OCI-LY3 (cell line): Measurements from ENCODE around the gene CASP6.
A peak's percentile ranks its signal among the peaks of the same experiment; 100 is the strongest.
"Not testable (repeated sequence)": the region's sequence is repeated elsewhere in the genome, so short reads cannot be mapped to it uniquely, and the experiment has no call there.

Experiments used
- H2AFZ ChIP-seq: fragments of 200-600, 300-600 bp; shearing (Covaris generic); 2 replicates; pipeline ENCODE4 v1.6.0; 2014; ENCODE audit warnings: antibody characterized with exemption, low read depth, low read length
- H3K27ac ChIP-seq: fragments of 200-600, 300-600 bp; sonication (generic); 2 replicates; pipeline ENCODE4 v1.5.1; 2014; ENCODE audit warnings: mild to moderate bottlenecking, low read length, moderate library complexity, mixed read lengths
- H3K27me3 ChIP-seq: fragments of 200-600, 300-600 bp; sonication (generic); 2 replicates; pipeline ENCODE4 v1.6.1; 2014; ENCODE audit warnings: low read depth, low read length, mixed read lengths
- H3K36me3 ChIP-seq: fragments of 200-600, 300-600 bp; sonication (generic); replicated peaks from 2 replicates; pipeline ENCODE3; 2014; ENCODE audit warnings: low read depth, low read length, mixed read lengths
- H3K4me1 ChIP-seq: fragments of 300-600, 200-600 bp; sonication (generic); 2 replicates; pipeline ENCODE4 v1.6.1; 2014; ENCODE audit warnings: low read length, mixed read lengths
- H3K4me2 ChIP-seq: fragments of 200-600, 300-600 bp; sonication (generic); 2 replicates; pipeline ENCODE4 v1.6.1; 2014; ENCODE audit warnings: low read length, mixed read lengths
- H3K4me3 ChIP-seq: fragments of 300-600, 200-600 bp; sonication (generic); 2 replicates; pipeline ENCODE4 v1.5.1; 2014; ENCODE audit warnings: antibody characterized with exemption, mild to moderate bottlenecking, low read length, moderate library complexity
- H3K79me2 ChIP-seq: fragments of 300-600, 200-600 bp; shearing (Covaris generic); 2 replicates; pipeline ENCODE4 v1.6.1; 2014; ENCODE audit warnings: mild to moderate bottlenecking, low read length, mixed read lengths
- H3K9ac ChIP-seq: fragments of 300-600, 200-600 bp; shearing (Covaris generic); 2 replicates; pipeline ENCODE4 v1.6.0; 2014; ENCODE audit warnings: mild to moderate bottlenecking, low read length, moderate library complexity
- H3K9me3 ChIP-seq: fragments of 200-600, 300-600 bp; shearing (Covaris generic); 2 replicates; pipeline ENCODE4 v1.6.1; 2014; ENCODE audit warnings: low read length, mixed read lengths; ENCODE audit not compliant: insufficient read depth
- H4K20me1 ChIP-seq: fragments of 200-600, 300-600 bp; sonication (generic); 2 replicates; pipeline ENCODE4 v1.6.1; 2016; ENCODE audit warnings: low read length, mixed read lengths; ENCODE audit not compliant: insufficient read depth
- CTCF ChIP-seq: fragments of 200-600, 300-600 bp; sonication (generic); IDR thresholded peaks from 2 replicates; pipeline ENCODE4 v1.5.1; 2014; ENCODE audit warnings: antibody characterized with exemption, low read length, low read depth
- EZH2phosphoT487 ChIP-seq: fragments of 200-600 bp; shearing (Covaris generic); IDR thresholded peaks from 2 replicates; pipeline ENCODE4 v1.6.1; 2018; ENCODE audit warnings: antibody characterized with exemption, mixed run types, low read depth

The CASP6 gene

GRCh38 chr4:109683621-109684253 lies 19.5 kb downstream of the CASP6 start:
- H3K27ac ChIP-seq = no peak overlapping the region
- no peaks in the 10 kb centered on the region for H4K20me1 ChIP-seq
- no peak overlapping the region for H2AFZ ChIP-seq
- no peaks in the 10 kb centered on the region for H3K27me3 ChIP-seq
- no peaks in the 10 kb centered on the region for H3K9me3 ChIP-seq
- H3K9ac ChIP-seq = no peak overlapping the region
- H3K79me2 ChIP-seq = no peaks in the 10 kb centered on the region
- H3K4me1 ChIP-seq = peaks cover 19% of the 10 kb centered on the region
- peaks cover 14% of the 10 kb centered on the region for H3K36me3 ChIP-seq
- H3K4me3 ChIP-seq = no peak overlapping the region
- peak overlapping the region; percentile 0; the same call in 1 of the 2 replicates for H3K4me2 ChIP-seq
- TF ChIP-seq CTCF (no peak), EZH2phosphoT487 (no peak)

DNA sequence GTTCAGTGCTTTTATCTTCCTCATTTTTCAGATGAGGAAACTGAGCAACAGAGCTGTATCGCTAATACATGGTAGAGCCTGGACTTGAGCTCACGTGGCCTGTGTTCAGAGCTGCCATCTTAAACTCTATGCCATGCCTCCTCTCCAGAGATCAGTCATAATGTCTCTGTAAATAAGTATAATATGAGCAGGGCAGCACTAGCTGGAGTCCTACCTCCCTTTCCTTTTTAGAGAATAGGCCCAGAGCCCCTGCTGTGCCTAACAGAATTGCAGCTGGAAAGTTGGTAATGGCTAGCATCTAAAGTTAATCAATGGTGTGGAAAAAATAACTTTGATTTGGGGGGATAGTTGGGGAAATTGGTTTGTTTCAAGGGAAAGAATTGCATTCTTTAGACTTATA lies 20.4 kb downstream of the CASP6 start:
- H3K4me3 ChIP-seq = no peak overlapping the region
- no peak overlapping the region for H3K27ac ChIP-seq
- no peaks in the 10 kb centered on the region for H3K79me2 ChIP-seq
- H3K9me3 ChIP-seq = no peaks in the 10 kb centered on the region
- TF ChIP-seq EZH2phosphoT487 (no peak), CTCF (no peak)
- H3K4me2 ChIP-seq = no peak overlapping the region
- no peaks in the 10 kb centered on the region for H3K27me3 ChIP-seq
- no peak overlapping the region for H3K9ac ChIP-seq
- peaks cover 14% of the 10 kb centered on the region for H3K36me3 ChIP-seq
- H3K4me1 ChIP-seq = peaks cover 19% of the 10 kb centered on the region
- no peak overlapping the region for H2AFZ ChIP-seq
- no peaks in the 10 kb centered on the region for H4K20me1 ChIP-seq

GRCh38 chr4:109678925-109679324 lies 24.3 kb downstream of the CASP6 start:
- not testable (repeated sequence) for H3K27me3 ChIP-seq, H3K79me2 ChIP-seq, H3K4me2 ChIP-seq, H3K4me3 ChIP-seq, H4K20me1 ChIP-seq, H3K9ac ChIP-seq, H2AFZ ChIP-seq, H3K4me1 ChIP-seq, H3K9me3 ChIP-seq, H3K27ac ChIP-seq, H3K36me3 ChIP-seq

GRCh38 chr4:109678472-109678871 lies 24.8 kb downstream of the CASP6 start:
- not testable (repeated sequence) for H3K4me2 ChIP-seq, H2AFZ ChIP-seq, H3K4me1 ChIP-seq, H3K9ac ChIP-seq, H3K4me3 ChIP-seq, H3K36me3 ChIP-seq, H3K9me3 ChIP-seq, H4K20me1 ChIP-seq, H3K27ac ChIP-seq, H3K27me3 ChIP-seq, H3K79me2 ChIP-seq

GRCh38 chr4:109676886-109677285 lies 26.4 kb downstream of the CASP6 start:
- no peak overlapping the region for H3K4me2 ChIP-seq
- H3K9ac ChIP-seq = no peak overlapping the region
- no peak overlapping the region for H2AFZ ChIP-seq
- H3K27me3 ChIP-seq = no peaks in the 10 kb centered on the region
- no peak overlapping the region for H3K27ac ChIP-seq
- H3K79me2 ChIP-seq = no peaks in the 10 kb centered on the region
- H3K36me3 ChIP-seq = no peaks in the 10 kb centered on the region
- H4K20me1 ChIP-seq = no peaks in the 10 kb centered on the region
- H3K4me1 ChIP-seq = no peaks in the 10 kb centered on the region
- H3K9me3 ChIP-seq = no peaks in the 10 kb centered on the region
- TF ChIP-seq CTCF (peak; percentile 39), EZH2phosphoT487 (no peak)
- H3K4me3 ChIP-seq = no peak overlapping the region
